IPS-18c (cell line): ENCODE results near the gene LCP2.

Experiments used
- H3K4me3 ChIP-seq: 2 replicates; pipeline ENCODE4 v1.7.0; 2013; ENCODE audit warnings: low read depth, mild to moderate bottlenecking, low read length, moderate library complexity; ENCODE audit not compliant: insufficient read depth
- H3K9me3 ChIP-seq: one replicate; pipeline ENCODE4 v1.6.1; 2013; ENCODE audit warnings: mild to moderate bottlenecking, low read length, moderate library complexity; ENCODE audit not compliant: control insufficient read depth, insufficient read depth

LCP2 gene

DNA sequence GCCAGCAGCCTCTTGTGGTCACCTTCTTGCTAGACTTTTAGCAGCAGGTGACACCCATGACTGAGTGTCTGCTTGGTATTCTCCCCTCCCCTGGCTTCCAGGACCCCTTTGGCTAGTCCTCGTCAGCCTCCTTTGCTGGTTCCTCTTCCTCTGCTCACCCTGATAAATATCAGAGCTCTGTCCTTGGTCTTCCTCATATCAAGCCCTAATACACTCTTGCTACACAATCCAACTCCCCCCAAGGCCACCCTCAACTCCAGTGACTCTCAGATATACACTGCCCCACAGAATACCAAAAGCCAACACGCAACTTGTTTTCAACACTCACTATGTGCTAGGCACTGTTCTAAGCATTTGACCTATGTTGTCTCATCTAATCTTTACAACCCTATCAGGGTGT is 30.3 kb upstream of the LCP2 start:
- H3K4me3 ChIP-seq = no peak overlapping the region

DNA sequence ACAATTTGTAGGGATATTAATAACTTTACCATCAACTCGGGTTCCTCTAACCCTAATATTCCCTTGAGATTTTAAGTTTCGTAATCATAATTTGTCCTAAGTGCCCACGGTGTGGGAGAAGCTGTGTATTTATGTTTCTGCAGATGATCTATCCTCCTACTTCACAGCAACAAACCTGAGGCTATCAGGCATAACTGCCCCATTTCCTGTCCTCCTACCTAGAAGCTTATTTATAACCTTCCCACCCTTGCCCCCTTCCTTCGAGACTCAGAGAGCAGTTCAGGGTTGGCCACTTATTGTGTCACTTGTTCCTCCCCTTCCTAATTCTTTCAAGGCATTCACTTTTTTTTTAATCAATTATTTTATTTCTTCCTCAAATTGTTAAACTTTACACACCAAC is 29.6 kb upstream of the LCP2 start:
- Histone ChIP-seq H3K9me3 (no peaks in the 10 kb centered on the region), H3K4me3 (no peak overlapping the region)

More for the DNA sequence above, 30.3 kb upstream of the LCP2 start:
- no peaks in the 10 kb centered on the region for H3K9me3 ChIP-seq

DNA sequence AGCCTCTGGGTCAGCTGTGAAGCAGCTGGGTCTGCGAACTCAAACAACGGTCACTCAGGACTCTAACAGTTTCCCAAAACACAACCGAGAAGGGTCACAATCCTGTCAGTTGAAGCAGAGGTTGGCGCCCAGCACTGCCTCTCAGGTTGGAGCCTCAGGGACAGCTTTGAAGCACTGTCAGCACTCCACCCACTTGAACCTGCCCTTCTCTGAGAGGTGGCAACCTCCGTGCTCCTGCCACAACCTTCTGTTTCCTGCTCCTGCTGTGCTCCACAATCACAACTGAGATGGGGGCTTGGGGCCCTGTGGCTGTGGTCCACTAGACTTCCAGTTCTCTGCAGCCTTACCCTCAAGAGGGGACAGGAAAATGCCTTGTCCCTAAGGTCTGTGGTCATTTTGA is 21.7 kb upstream of the LCP2 start:
- Histone ChIP-seq H3K9me3 (no peaks in the 10 kb centered on the region), H3K4me3 (no peak overlapping the region)

DNA sequence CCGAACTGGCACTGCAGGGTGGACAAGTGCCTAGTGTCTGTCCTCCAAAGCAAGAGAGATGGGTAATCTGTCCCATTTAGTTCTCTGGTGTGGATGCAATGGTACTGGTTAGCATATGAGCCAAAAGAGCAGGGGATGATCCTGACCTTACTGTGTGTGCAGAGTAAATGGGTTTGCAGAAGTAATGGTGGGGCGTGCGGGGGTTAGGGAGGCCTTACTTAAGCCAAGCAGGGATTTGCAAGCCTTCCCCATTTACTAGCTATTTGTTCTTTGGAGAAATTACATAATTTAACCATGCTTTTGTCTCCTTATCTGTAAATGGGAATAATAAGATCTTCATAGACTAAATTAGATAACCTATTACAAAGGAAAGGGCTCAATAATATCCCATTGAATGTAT is 19.9 kb upstream of the LCP2 start:
- Histone ChIP-seq H3K4me3 (no peak overlapping the region), H3K9me3 (no peaks in the 10 kb centered on the region)

DNA sequence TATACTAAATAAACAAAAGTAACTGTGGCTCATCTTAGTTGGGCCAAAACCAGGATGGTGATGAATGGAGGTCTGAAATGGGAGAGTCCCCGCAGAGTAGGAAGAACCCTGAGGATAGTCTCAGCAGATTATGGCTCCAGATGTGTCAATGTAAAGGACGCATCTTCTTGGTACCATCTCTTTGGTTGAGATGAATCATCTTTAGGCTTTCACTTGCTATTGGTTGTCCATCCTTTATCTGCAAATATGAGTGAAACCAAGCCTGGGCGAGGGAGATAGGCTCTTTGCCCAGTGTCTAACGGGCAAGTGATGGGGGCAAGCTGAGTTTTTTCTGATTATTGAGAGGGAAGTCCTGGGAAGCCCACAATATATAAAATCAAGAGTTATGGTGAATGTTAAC is 19.4 kb upstream of the LCP2 start:
- Histone ChIP-seq H3K4me3 (no peak overlapping the region), H3K9me3 (no peaks in the 10 kb centered on the region)

DNA sequence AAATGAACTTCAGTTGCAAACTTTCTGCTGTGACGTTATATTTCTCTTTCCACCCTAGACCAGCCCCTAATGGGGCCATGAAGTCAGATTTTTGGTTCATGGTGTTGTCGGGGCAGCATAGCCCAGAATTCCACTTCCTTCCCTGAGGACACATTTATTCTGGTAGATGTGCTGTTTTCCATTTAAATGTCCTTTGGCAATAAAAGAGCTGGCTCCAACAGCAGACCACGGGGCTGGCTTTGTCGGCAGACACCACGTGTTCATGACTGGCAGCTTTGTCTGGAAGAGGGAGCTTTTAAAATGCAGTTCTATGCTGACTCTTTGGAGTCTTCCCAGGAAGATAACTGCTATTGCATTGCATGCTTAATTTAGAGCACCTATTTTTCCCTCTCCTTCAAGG is 17.6 kb upstream of the LCP2 start:
- Histone ChIP-seq H3K9me3 (no peaks in the 10 kb centered on the region), H3K4me3 (no peak overlapping the region)

DNA sequence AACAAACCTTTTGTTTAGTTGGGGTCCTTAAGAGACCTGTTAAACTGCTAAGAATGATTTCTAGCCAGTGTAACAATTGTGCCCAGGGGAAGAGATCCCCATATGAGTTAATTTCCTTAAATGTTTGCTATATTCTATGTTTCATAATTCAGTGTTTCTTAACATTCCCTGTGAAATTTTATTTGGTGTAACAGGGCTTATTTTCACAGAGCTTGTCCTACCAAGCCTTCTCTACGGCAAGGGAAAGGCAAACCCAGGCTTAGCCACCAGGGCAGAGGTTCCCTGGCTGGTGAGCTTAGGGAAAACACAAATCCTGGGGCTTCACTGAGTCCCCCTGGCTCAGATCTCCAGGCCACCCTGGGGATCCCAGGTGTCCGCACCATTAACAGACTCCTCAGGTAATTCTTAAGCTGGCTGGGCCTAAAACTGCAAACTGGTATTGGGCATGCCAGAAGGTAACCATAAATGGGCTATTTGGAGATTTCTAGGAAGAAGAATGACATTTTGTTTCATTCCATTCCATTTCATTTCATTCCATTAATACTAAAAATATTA is 17.0 kb upstream of the LCP2 start:
- H3K4me3 ChIP-seq = no peak overlapping the region

DNA sequence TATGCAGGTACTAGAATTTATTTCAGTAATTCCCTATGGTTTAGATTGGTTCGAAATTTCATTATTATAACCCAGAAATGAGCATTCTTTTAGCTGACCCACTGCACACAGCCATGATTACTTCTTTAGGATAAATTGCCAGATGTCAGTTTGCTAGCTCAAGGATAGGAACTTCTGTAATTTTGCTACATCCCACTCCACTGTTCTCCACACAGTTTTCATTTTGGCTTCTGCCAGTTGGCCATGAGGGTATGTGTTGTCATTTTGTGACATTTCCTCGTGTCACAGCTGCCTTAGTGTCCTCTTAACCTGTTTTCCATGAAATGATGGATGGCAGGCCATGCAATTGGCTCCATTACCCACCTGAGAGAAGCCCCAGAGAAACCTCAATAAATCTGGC is 16.2 kb upstream of the LCP2 start:
- Histone ChIP-seq H3K9me3 (no peaks in the 10 kb centered on the region), H3K4me3 (no peak overlapping the region)

More for the DNA sequence above, 17.0 kb upstream of the LCP2 start:
- H3K9me3 ChIP-seq = no peaks in the 10 kb centered on the region

DNA sequence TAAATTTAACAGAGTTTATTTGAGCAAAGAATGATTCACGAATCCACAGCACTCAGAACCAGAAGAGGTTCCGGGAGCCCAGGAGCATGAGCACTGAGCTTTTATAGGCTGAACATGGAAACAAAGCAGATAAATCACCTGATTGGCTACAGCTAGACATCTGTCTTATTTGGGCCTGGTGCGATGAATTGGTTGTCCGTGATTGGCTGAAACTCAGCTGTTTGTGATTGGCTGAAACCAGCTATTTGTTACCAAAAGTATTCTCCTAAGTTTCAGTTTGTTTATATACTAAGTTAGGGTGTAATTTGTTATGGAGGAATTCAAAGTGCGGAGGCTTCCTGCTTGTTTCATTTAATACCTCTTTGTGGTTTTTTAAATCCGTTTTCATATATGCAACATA is 15.8 kb upstream of the LCP2 start:
- H3K4me3 ChIP-seq = no peak overlapping the region
- H3K9me3 ChIP-seq = no peaks in the 10 kb centered on the region

DNA sequence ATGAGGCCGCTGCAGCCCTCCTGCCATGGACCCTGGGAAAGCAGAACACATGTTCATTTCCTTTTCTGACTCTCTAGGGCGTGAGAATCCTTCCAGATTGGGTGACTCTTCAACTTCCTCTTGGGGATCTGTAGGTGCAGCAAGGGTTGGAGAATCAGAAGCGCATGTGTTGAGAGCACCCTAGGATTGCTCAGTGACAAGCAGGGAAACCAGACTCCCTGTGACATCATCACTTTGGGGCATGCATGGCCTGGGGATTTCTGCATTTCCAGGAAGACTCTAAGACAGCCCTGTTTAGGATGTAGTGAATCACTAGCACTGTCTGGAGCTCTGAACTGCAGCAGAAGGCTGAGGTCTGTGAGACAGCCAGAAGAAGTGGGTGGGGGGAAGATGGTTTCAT is 15.1 kb upstream of the LCP2 start:
- no peak overlapping the region for H3K4me3 ChIP-seq
- H3K9me3 ChIP-seq = no peaks in the 10 kb centered on the region

DNA sequence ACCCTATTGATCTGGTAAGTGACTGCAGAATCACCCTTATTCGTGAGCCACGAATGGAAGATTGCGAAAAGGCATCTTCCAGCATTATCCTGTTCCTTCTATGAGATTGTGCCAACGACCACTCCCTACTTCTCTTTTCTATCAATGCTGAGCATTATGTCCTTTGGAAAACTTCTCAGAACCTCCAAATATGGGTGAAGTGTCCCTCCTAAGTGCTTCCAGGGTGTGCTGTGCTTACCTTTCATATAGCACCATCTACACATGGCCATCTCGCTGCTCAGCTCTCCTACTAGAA is 14.7 kb upstream of the LCP2 start:
- H3K9me3 ChIP-seq = no peaks in the 10 kb centered on the region

DNA sequence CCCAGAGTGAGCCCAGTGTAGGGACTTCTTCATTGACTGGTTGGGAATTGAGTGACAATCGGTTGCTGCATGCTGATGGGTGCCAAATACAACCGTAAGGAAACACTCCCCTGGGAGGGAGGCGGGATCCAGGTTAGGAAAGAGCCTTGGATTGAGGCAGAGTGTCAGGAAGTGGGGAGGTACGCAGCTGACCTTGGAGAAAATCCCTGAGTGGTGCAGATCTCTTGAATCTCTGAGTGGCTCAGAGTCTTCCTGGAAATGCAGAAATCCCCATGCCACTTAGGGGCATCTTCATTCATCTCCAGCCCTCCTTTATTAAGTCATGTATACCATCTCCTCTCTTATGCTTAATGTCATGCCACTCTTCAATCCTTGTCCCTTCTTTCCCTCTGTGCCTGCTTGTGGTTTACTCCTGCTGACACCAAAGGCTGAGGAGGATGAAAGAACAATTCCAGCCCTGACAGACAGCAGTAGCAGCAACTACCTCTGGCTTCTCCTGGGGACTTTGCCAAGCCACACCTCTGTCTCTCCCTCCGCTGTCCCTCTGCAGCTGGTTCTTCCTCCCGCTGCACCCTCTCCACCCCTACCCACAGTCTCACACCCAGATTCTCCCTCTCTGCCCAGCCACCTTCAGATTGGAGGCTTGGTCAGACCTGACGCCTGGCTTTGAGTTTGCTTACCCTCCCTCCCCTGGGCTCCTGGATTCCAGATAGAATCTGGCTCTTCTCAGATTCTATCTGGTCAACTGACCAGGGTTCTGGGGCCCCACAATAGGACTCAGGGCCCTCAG is 14.1 kb upstream of the LCP2 start:
- H3K9me3 ChIP-seq = no peaks in the 10 kb centered on the region
- no peak overlapping the region for H3K4me3 ChIP-seq

More for the DNA sequence above, 14.7 kb upstream of the LCP2 start:
- H3K4me3 ChIP-seq = no peak overlapping the region

DNA sequence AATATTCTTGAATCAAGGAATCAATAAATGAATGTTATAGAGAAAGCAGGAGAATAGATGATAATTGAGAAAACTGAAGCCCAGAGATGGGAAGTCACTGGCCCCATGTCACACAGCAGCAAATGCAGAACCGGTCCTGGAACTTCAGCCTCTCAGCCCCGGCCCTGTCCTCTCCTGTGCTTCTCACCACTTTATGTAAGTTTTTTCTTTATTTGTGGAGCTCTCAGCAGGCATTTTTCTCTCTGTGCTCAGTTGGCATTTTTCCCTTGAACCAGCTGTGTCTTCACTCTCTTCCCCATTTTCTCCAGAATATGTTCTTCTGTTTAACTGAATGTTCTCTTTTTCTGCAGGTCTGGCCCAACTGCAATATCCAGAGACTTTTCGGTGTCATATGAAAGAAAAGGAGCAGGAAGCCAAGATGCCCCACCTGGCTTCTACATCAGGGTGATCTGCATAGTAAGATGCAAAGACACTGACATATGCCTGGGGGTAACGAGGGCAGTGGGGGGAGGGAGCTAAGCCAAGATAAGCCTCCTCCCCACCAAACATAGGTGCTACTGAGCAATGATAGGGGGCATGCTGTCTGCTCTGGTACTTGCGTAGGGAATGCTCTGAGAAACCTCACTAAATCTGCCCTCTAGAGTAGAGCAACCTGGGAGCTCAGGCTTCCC is 12.8 kb upstream of the LCP2 start:
- Histone ChIP-seq H3K4me3 (no peak overlapping the region), H3K9me3 (no peaks in the 10 kb centered on the region)

DNA sequence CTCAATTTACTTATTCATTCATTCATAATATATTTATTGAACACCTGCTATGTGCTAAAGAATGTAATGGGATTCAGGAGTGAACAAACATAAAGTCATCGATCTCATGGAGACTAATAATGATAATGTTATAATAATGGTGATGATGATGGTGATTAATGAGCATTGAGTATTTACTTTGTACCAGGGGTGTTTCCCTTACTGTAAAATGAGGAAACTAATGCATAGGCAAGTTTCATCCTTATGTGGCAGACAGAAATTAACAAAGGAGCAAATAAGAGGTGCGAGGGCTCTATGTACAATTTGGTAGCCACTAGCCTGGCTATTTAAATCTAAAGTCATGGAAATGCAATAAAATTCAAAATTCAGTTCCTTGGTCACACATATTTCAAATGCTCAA is 11.1 kb upstream of the LCP2 start:
- H3K9me3 ChIP-seq = peaks cover 3% of the 10 kb centered on the region
- H3K4me3 ChIP-seq = no peak overlapping the region

DNA sequence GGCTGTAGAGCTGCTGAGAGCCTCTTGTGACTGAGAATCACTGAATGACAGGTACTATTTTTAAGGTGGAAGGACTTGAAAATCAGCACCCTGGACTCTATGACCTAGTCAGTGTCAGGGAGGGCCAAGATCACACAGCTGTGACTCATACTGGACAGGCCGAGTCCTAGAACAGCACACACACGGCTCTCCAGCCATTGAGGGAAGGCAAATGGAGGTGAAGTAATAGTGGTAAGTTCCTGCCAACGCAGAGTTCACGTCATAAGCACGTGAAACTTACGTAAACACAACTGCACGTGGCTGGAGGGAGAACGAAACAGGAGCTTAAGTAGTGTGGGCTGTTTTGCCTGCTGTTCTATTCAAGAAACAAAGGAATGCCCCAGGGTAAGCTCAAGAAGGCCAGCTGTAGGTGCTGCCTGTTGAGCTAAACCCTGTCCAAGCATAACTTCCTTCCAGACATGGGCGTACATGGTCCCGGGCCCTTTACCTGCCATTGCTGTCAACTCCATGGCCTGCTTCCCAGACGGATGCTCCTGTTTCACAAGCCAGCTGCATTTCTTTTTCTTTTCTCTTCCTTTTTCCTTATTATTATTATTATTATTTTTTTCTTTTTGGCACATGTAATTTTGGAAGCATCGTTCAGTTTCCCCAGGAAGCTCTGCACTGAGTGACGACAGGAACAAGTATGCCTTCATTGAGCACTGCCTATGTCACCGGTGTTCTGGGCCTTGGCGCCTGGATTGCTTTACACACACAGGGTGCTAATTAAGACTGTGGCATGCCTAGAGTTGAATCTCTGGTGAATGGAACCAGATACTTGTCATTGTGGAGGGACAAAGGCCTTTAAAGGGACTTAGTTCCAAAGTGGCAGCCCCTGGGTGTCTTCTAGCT is 10.2 kb upstream of the LCP2 start:
- Histone ChIP-seq H3K9me3 (peaks cover 3% of the 10 kb centered on the region), H3K4me3 (no peak overlapping the region)

DNA sequence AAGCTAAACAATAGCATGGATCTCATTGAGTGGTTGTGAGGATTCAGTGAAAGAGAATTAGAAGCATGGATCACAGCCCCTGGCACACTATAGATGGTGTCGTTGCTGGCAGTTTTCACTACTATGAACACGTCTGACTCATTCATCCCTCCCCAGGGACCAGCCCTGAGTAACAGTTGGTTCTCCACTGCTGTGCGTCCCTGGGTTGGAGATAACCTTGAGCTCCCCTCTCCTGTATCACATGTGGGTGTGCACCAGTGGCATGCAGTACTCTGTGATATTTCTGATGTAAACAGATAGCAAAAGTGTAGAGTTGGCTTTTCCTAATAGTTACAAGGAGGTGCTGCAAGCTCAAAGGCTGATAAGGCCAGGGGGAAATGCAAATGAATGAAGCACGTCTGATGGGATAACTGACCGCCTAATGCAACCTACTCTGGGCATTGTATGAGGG is 8.8 kb upstream of the LCP2 start:
- no peak overlapping the region for H3K4me3 ChIP-seq
- H3K9me3 ChIP-seq = peaks cover 3% of the 10 kb centered on the region

DNA sequence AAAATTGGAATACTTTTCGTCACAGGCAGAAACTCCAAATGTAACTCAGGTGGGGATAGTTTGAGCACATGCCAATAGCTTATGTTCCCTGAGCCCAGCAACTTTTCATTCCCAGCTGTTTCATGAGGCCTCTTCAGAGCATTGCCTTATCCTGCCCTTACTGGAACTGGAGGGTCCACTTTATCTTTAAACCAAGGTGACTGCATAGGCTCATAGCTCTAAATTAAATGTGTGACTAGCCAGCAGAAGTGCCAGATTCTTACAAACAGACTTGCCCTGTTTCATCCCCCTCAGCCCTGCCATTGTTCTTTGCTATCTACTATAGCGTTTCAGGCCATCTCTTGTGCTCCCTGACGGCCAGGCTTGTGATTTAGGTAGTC is 8.1 kb upstream of the LCP2 start:
- H3K9me3 ChIP-seq = peaks cover 3% of the 10 kb centered on the region
- no peak overlapping the region for H3K4me3 ChIP-seq
